ENCODE measurements around the gene CTXN1.

Gene CTXN1

DNA sequence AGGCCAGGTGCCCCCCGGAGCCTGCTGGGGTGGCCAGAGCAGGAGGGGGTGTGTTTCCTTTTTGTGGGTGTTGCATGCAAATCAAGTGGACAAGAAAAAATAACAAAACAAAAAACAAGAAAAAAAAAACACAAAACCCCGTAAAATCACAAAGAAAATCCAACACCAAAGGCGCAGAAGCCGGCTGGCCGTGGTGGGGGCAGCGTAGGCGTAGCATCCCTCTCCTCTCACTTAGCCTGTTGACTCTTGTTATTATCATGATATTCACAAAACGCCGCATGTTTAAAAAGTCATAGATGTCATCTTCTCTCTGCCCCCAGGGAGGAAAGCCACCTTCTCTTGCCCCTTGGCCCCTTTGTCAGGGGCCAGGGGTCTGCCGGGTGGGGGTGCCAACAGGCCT is 12.3 kb downstream of the CTXN1 start:
- no peak overlapping the region for H3K9ac ChIP-seq (ENCODE audit: low read length)
- no peaks in the 10 kb centered on the region for H3K36me3 ChIP-seq (ENCODE audit: control insufficient read depth, insufficient read depth, low read length)
- peaks cover 50% of the 10 kb centered on the region for H3K27me3 ChIP-seq (ENCODE audit: control insufficient read depth, insufficient read depth, low read length)
- H3K9me3 ChIP-seq (ENCODE audit: control insufficient read depth, low read length), result no peaks in the 10 kb centered on the region
- peaks cover 9% of the 10 kb centered on the region for H3K4me1 ChIP-seq (ENCODE audit: control insufficient read depth, insufficient read depth, low read length)
- H3K4me3 ChIP-seq (ENCODE audit: low read length), result no peak overlapping the region

DNA sequence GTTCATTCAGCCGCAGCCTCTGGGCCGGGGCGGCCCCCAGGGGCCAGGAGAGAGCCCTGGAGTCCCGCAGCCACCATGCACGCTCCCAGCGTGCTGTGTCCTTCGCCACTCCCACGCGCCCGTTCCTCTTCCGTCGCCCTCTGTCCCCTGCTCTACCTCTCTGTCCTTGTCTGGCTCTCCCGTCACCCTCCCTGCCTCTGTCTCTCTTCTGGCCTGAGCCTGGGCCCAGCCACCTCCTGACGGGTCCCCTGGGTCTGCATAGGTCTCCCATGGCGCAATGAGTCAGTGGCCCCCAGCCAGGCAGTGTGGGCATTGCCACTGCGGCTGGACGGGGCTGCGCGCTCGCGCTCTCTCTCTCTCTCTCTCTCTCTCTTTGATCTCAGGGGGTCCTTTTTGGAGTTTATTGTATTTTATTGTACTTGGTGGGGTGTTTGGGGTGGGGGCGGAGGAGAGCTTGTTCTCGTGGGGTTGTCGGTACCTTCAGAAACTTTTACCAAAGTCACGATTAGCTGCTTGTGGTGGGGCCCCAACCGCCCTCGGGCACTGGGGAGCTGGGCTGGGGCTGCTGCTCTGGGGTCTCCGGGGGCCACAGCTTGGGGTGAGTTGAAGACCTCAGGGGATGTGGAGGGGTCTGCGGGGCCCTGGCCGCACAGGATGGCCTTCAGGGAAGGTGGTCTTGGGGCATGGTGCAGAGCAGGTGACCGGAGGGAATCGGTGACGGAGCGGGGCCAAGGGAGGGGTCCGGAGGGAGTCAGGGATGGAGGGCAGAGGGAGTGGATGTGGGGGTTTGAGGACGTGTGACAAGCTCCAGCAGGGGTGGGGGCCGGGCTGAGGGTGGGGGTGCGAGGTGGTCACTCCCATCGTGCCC is 13.0 kb downstream of the CTXN1 start:
- H3K9ac ChIP-seq (ENCODE audit: low read length), result no peak overlapping the region
- H3K36me3 ChIP-seq (ENCODE audit: control insufficient read depth, insufficient read depth, low read length), result no peaks in the 10 kb centered on the region
- H3K9me3 ChIP-seq (ENCODE audit: control insufficient read depth, low read length), result no peaks in the 10 kb centered on the region
- peaks cover 42% of the 10 kb centered on the region for H3K27me3 ChIP-seq (ENCODE audit: control insufficient read depth, insufficient read depth, low read length)
- H3K4me3 ChIP-seq (ENCODE audit: low read length), result no peak overlapping the region
- peaks cover 6% of the 10 kb centered on the region for H3K4me1 ChIP-seq (ENCODE audit: control insufficient read depth, insufficient read depth, low read length)

DNA sequence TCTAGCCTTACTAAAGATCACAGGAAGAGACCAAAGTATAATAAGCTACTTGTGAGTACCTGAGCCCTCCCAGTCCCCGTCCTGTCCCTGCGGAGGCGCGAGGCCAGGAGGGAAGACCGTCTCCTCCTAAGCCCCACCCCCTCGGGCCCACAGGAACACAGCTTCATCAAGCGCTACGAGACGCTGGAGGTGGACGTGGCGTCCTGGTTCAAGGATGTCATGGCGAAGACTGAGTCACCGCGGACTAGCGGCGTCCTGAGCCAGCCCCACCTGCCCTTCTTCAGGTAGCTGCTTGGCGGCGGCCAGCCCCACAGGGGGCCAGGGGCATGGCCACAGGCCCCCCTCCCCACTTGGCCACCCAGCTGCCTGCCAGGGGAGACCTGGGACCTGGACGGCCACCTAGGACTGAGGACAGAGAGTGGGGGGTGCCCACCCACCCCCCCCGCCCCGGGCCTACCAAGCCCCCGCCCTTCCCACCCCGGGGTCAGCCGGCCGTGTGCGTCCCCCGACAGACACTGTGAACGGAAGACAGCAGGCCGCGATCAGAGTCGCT is 13.7 kb downstream of the CTXN1 start:
- Histone ChIP-seq H3K9me3 (ENCODE audit: control insufficient read depth, low read length) (no peaks in the 10 kb centered on the region), H3K4me1 (ENCODE audit: control insufficient read depth, insufficient read depth, low read length) (no peaks in the 10 kb centered on the region), H3K36me3 (ENCODE audit: control insufficient read depth, insufficient read depth, low read length) (no peaks in the 10 kb centered on the region), H3K4me3 (ENCODE audit: low read length) (no peak overlapping the region), H3K27me3 (ENCODE audit: control insufficient read depth, insufficient read depth, low read length) (peaks cover 35% of the 10 kb centered on the region), H3K9ac (ENCODE audit: low read length) (no peak overlapping the region)

DNA sequence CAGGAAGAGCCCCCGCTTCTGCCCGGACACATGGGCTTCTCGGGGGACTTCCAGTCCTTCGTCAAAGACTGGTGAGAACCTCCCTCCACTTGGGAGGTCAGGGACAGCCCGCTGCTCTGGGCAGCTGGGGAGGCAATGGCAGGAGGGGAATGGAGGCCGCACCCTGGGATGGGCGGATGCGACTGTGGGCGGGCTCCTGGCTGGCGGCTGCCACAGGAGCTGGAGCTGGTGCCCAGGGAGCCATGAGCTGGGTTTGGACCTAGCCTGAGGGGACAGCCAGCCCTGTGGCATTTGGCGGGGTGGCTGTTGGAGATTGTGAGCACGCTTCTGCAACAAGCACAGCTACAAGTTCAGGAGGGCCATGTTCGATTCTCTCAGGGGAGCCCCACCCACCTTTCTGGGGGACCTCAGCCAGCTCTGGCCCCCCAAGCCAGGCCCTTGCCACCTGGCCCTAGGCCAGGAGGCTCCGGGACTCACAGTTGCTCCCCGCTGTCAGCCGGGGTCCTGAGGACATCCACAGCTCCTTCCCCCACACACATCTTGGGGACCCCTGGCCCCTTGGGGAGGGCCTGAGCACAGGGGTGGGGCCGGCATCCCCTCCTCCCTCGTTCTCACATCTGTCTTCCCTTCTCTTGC is 14.3 kb downstream of the CTXN1 start:
- Histone ChIP-seq H3K27me3 (ENCODE audit: control insufficient read depth, insufficient read depth, low read length) (peaks cover 29% of the 10 kb centered on the region), H3K9ac (ENCODE audit: low read length) (no peak overlapping the region), H3K9me3 (ENCODE audit: control insufficient read depth, low read length) (no peaks in the 10 kb centered on the region), H3K4me3 (ENCODE audit: low read length) (no peak overlapping the region), H3K4me1 (ENCODE audit: control insufficient read depth, insufficient read depth, low read length) (no peaks in the 10 kb centered on the region), H3K36me3 (ENCODE audit: control insufficient read depth, insufficient read depth, low read length) (no peaks in the 10 kb centered on the region)

DNA sequence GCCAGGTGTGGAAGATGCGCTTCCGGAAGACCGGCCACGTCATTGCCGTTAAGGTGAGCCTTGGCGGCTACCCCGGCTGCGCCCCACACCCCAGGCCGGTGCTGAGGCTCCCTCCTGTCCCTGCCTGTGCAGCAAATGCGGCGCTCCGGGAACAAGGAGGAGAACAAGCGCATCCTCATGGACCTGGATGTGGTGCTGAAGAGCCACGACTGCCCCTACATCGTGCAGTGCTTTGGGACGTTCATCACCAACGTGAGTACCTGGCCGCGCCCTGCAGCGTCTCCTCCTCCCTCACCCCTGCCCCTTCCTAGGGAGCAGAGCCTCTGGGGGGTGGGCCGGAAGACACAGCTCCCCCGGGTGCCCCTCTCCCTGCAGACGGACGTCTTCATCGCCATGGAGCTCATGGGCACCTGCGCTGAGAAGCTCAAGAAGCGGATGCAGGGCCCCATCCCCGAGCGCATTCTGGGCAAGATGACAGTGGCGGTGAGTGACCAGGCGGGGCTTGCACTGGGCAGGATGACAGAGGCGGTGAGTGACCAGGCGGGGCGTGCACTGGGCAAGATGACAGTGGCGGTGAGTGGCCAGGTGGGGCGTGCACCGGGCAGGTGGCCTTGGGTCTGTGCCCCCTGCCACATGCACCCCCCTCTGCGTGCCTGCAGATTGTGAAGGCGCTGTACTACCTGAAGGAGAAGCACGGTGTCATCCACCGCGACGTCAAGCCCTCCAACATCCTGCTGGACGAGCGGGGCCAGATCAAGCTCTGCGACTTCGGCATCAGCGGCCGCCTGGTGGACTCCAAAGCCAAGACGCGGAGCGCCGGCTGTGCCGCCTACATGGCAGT is 15.4 kb downstream of the CTXN1 start:
- no peaks in the 10 kb centered on the region for H3K4me1 ChIP-seq (ENCODE audit: control insufficient read depth, insufficient read depth, low read length)
- peaks cover 18% of the 10 kb centered on the region for H3K27me3 ChIP-seq (ENCODE audit: control insufficient read depth, insufficient read depth, low read length)
- no peak overlapping the region for H3K9ac ChIP-seq (ENCODE audit: low read length)
- no peaks in the 10 kb centered on the region for H3K36me3 ChIP-seq (ENCODE audit: control insufficient read depth, insufficient read depth, low read length)
- H3K4me3 ChIP-seq (ENCODE audit: low read length), result no peak overlapping the region
- no peaks in the 10 kb centered on the region for H3K9me3 ChIP-seq (ENCODE audit: control insufficient read depth, low read length)

DNA sequence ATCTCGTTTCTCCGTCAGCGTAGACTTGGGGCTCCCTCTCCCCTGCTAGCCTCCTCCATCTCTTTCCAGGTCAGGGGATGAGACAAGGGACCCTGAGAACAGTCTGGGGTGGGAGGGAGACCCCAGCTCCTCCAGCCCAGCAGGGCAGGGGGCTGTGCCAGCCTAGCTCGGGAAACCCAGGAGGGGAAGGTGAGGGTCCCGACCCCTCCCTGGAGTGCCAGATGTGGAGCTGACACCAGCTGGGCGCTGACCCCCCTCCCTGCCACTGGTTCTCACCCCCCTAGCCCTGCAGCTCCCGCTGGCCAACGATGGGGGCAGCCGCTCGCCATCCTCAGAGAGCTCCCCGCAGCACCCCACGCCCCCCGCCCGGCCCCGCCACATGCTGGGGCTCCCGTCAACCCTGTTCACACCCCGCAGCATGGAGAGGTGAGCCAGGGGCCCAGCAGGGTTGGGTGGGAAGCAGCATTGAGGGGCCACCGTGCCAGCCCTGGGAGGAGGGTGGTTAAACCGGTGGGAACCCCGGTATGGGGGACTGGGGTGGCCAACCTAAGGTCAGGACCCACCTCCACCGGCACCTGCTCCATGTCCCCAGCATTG is 16.4 kb downstream of the CTXN1 start:
- Histone ChIP-seq H3K9ac (ENCODE audit: low read length) (no peak overlapping the region), H3K4me1 (ENCODE audit: control insufficient read depth, insufficient read depth, low read length) (peaks cover 9% of the 10 kb centered on the region), H3K36me3 (ENCODE audit: control insufficient read depth, insufficient read depth, low read length) (no peaks in the 10 kb centered on the region), H3K9me3 (ENCODE audit: control insufficient read depth, low read length) (no peaks in the 10 kb centered on the region), H3K27me3 (ENCODE audit: control insufficient read depth, insufficient read depth, low read length) (peaks cover 9% of the 10 kb centered on the region), H3K4me3 (ENCODE audit: low read length) (no peak overlapping the region)

DNA sequence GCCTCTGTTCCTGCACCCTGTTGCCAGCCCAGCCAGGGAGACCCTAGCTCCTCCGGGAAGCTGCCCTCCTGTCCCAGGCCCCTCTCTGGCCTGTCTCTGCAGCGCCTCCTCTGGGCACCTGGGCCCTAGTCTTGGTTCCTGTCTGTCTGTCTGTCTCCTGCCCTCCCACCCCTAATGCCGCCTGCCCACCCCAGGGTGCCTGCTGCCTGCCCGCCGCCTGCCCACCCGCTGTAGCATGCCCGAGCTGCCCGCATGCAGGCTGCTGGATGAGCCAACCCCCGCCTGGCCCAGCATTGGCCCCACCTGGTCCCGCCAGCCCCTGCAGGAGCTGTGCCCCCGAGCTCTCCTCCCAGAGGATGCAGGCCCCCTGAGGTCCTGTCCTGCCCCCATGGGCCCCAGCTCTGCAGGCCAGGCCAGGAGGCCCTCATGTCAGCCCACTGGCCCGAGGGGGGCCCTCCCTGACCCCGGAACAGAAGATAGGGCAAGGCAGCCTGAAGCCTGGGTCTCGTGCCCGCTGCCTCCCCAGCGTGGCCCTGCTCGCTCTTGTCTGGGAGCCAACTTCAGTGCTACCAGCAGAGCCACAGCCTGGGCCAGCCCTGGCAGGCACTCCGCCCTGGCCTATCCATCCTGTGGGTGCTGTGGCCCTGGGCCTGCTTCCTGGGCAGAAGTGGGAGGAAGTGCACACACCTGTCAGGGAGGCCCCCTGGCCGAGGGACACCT is 17.0 kb downstream of the CTXN1 start:
- Histone ChIP-seq H3K4me1 (ENCODE audit: control insufficient read depth, insufficient read depth, low read length) (peaks cover 11% of the 10 kb centered on the region), H3K36me3 (ENCODE audit: control insufficient read depth, insufficient read depth, low read length) (no peaks in the 10 kb centered on the region)

DNA sequence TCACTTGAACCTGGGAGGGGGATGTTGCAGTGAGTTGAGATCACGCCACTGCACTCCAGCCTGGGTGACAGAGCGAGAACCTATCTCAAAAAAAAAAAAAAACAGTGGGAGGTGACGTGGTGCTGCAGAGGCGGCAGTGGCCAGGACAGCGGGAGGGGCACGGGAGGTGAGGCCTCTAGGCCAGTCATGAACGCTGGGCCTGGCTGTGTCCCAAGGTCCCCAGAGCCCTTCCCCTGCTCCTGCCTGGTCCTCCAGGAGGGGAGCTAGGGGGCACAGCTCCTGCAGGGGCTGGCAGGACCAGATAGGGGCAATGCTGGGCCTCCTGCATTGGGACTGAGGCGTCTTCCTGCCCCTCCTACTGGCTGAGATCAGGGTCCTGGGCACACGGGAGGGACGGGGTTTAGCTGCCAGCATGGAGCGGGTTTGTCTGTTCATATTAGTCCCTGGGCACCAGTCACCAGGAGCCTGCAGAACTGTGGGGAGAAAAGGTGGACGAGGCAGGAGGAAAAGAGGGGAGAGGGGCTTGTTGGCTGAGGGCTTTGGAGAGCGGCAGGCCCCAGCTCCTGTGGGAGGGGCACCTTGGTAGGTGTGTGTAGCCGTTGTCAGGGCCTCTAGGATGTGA is 17.7 kb downstream of the CTXN1 start:
- Histone ChIP-seq H3K4me1 (ENCODE audit: control insufficient read depth, insufficient read depth, low read length) (peaks cover 11% of the 10 kb centered on the region), H3K27me3 (ENCODE audit: control insufficient read depth, insufficient read depth, low read length) (no peaks in the 10 kb centered on the region), H3K9me3 (ENCODE audit: control insufficient read depth, low read length) (no peaks in the 10 kb centered on the region), H3K9ac (ENCODE audit: low read length) (no peak overlapping the region), H3K4me3 (ENCODE audit: low read length) (no peak overlapping the region), H3K36me3 (ENCODE audit: control insufficient read depth, insufficient read depth, low read length) (no peaks in the 10 kb centered on the region)

More for the DNA sequence above, 17.0 kb downstream of the CTXN1 start:
- Histone ChIP-seq H3K4me3 (ENCODE audit: low read length) (no peak overlapping the region), H3K9me3 (ENCODE audit: control insufficient read depth, low read length) (no peaks in the 10 kb centered on the region), H3K27me3 (ENCODE audit: control insufficient read depth, insufficient read depth, low read length) (peaks cover 3% of the 10 kb centered on the region), H3K9ac (ENCODE audit: low read length) (no peak overlapping the region)

DNA sequence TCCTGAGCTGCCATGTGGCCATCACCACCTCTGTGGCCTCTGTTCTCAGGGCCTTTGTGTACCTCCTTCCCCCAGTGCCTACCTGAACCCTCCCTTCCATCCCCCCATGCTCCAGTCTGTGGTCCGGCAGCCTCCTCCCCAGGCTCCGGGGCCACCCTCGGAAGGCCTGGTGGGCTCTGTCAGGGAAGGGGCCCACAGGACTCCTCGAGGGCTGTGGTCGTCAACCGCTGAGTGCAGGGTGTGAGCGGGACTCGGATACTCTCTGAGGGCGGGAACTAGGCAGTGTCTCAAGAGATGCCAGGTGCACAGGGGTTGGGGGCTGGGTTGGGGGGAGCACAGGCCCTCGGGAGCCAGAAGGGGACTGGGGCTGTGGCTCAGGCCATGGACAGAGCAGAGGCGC is 18.4 kb downstream of the CTXN1 start:
- Histone ChIP-seq H3K9me3 (ENCODE audit: control insufficient read depth, low read length) (no peaks in the 10 kb centered on the region), H3K27me3 (ENCODE audit: control insufficient read depth, insufficient read depth, low read length) (no peaks in the 10 kb centered on the region), H3K9ac (ENCODE audit: low read length) (no peak overlapping the region), H3K4me1 (ENCODE audit: control insufficient read depth, insufficient read depth, low read length) (peaks cover 16% of the 10 kb centered on the region), H3K4me3 (ENCODE audit: low read length) (no peak overlapping the region), H3K36me3 (ENCODE audit: control insufficient read depth, insufficient read depth, low read length) (no peaks in the 10 kb centered on the region)

DNA sequence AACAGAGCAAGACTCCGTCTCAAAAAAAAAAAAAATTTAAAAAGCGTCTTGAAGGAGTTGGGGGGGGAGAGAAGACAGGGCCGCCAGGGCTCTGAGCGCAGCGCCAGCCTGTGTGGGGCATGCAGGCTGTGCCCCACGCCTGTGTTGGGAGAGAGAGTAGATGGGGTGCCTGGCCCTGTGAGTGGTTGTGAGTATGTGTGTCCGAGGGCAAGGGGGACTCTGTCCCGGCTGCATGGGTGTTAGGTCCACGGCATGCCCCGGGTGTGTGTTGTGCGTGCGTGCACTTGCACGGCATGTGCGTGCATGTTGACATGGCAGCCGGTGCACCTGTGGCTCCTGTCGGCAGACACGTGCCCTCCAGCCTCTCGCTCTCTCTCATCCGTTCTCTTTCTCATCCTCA is 18.8 kb downstream of the CTXN1 start:
- no peaks in the 10 kb centered on the region for H3K9me3 ChIP-seq (ENCODE audit: control insufficient read depth, low read length)
- no peak overlapping the region for H3K9ac ChIP-seq (ENCODE audit: low read length)
- H3K36me3 ChIP-seq (ENCODE audit: control insufficient read depth, insufficient read depth, low read length), result no peaks in the 10 kb centered on the region
- no peak overlapping the region for H3K4me3 ChIP-seq (ENCODE audit: low read length)
- H3K4me1 ChIP-seq (ENCODE audit: control insufficient read depth, insufficient read depth, low read length), result peaks cover 16% of the 10 kb centered on the region
- no peaks in the 10 kb centered on the region for H3K27me3 ChIP-seq (ENCODE audit: control insufficient read depth, insufficient read depth, low read length)

DNA sequence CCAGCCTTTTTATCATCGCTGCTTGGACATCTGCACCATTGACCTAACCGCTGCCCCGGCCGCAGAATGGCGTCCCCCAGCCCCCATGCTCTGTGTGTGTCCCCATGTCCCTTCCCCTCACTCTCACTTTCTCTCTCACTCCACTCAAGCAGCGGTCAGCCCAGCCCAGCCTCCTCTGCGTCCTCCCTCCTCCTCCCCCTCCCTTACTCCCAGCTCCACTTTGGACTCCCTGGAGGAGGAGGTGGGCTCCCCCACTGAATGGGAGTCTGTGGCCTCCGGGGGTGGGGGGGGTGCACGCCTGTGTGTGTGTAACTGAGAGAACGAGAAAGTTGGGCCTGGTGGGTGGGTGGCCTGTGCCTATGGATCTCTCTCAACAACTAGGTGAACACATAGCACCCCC is 20.1 kb downstream of the CTXN1 start:
- Histone ChIP-seq H3K9ac (ENCODE audit: low read length) (no peak overlapping the region), H3K9me3 (ENCODE audit: control insufficient read depth, low read length) (no peaks in the 10 kb centered on the region)

More for the DNA sequence above, 20.1 kb downstream of the CTXN1 start:
- Histone ChIP-seq H3K27me3 (ENCODE audit: control insufficient read depth, insufficient read depth, low read length) (no peaks in the 10 kb centered on the region), H3K36me3 (ENCODE audit: control insufficient read depth, insufficient read depth, low read length) (no peaks in the 10 kb centered on the region), H3K4me3 (ENCODE audit: low read length) (no peak overlapping the region), H3K4me1 (ENCODE audit: control insufficient read depth, insufficient read depth, low read length) (peaks cover 16% of the 10 kb centered on the region)

All from mucosa of stomach (tissue), 1 donor.